HG03469 (cell line): Measurements from ENCODE around the gene IMMT.
"Not testable (repeated sequence)": the region's sequence is repeated elsewhere in the genome, so short reads cannot be mapped to it uniquely, and the experiment has no call there.

Source experiments
- ATAC-seq: cut with Tn5 transposase; IDR thresholded peaks from one replicate; pipeline ENCODE4 v1.9.1; 2021; ENCODE audit warnings: mild to moderate bottlenecking, moderate library complexity, moderate number of reproducible peaks; ENCODE audit not compliant: unreplicated experiment

Gene IMMT

GRCh38 chr2:86202336-86202692 is 7.1 kb upstream of the IMMT start:
- no peak for ATAC-seq

- ATAC-seq = no peak
Measured at GRCh38 chr2:86201671-86202335, 6.5 kb upstream of the IMMT start.

GRCh38 chr2:86200564-86200963 is 5.3 kb upstream of the IMMT start:
- ATAC-seq = not testable (repeated sequence)

GRCh38 chr2:86199834-86200177 is 4.5 kb upstream of the IMMT start:
- ATAC-seq = no peak

GRCh38 chr2:86195808-86196387 is 636 bp upstream of the IMMT start:
- no peak for ATAC-seq

- no peak for ATAC-seq
Measured at GRCh38 chr2:86194751-86195054, 559 bp downstream of the IMMT start.

- ATAC-seq = no peak
Measured at GRCh38 chr2:86193901-86194567, 1.2 kb downstream of the IMMT start.

- ATAC-seq = no peak
Measured at GRCh38 chr2:86189782-86190416, 5.4 kb downstream of the IMMT start.

GRCh38 chr2:86186431-86186830 is 8.8 kb downstream of the IMMT start:
- ATAC-seq = no peak

GRCh38 chr2:86185517-86186212 is 9.6 kb downstream of the IMMT start:
- ATAC-seq = no peak

GRCh38 chr2:86176597-86176996 is 18.7 kb downstream of the IMMT start:
- no peak for ATAC-seq

GRCh38 chr2:86175828-86176227 is 19.4 kb downstream of the IMMT start:
- no peak for ATAC-seq

GRCh38 chr2:86174445-86174844 is 20.8 kb downstream of the IMMT start:
- no peak for ATAC-seq

GRCh38 chr2:86172610-86173009 is 22.7 kb downstream of the IMMT start:
- ATAC-seq = no peak

GRCh38 chr2:86171295-86171694 is 24.0 kb downstream of the IMMT start:
- no peak for ATAC-seq

- no peak for ATAC-seq
Measured at GRCh38 chr2:86170449-86170848, 24.8 kb downstream of the IMMT start.

- no peak for ATAC-seq
Measured at GRCh38 chr2:86160156-86160952, 34.9 kb downstream of the IMMT start.

GRCh38 chr2:86158286-86158685 is 37.0 kb downstream of the IMMT start:
- ATAC-seq = no peak

- no peak for ATAC-seq
Measured at GRCh38 chr2:86157009-86157556, 38.2 kb downstream of the IMMT start.

- no peak for ATAC-seq
Measured at GRCh38 chr2:86150502-86150901, 44.8 kb downstream of the IMMT start.

- no peak for ATAC-seq
Measured at GRCh38 chr2:86147793-86148192, 47.5 kb downstream of the IMMT start.
